ENCODE measurements around the gene LHB.
A peak's percentile ranks its signal among the peaks of the same experiment; 100 is the strongest.

The LHB gene

GRCh38 chr19:49006905-49007304 is 10.0 kb downstream of the LHB start:
- no peak for DNase-seq

GRCh38 chr19:49004964-49005614 is 11.8 kb downstream of the LHB start:
- no peak for DNase-seq

- no peak for DNase-seq
Measured at GRCh38 chr19:49004133-49004532, 12.8 kb downstream of the LHB start.

DNA sequence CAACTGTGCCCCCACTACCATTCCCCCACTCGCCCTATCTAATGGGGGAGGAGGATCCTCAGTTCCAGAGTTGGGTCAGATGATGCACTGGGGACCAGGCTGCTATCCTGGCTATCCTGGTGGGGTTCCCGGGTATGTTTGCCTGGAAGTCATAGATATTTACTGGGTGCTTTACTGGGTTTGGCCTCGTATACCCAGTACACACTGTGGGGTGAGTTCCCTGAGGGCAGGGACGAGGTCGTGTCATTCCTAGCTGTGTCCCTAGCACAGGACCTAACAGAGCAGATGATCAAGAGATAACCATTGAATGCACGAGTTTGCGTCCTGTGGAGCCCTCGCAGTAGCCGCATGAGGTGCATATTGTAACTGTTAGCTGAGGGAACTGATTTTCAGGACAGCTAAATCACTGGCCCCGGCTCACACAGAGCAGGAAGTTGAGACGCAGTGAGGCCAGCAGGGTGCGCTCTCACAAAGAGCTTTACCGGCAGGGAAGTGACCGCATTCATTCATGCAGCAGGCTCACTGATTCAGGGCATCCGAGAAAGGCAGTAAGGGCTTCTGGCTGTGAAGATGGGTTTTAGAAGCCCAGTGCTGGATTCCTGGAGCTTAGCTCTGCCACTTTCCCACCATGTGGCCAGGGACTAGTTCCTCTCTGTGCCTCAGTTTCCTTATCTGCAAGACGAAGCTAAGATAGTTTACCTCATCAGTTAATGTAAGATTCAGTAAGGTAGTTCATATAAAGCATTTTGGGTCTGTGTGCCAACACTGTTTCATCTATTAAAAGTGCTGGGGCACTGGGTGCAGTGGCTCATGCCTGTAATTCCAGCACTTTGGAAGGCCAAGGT is 17.2 kb downstream of the LHB start:
- DNase-seq, result peak; percentile 68

GRCh38 chr19:48997972-48998371 is 18.9 kb downstream of the LHB start:
- DNase-seq, result peak; percentile 51

GRCh38 chr19:48994035-48994386 is 22.9 kb downstream of the LHB start:
- no peak for DNase-seq

GRCh38 chr19:48993175-48994034 is 23.5 kb downstream of the LHB start, which contains the start of the genes GYS1 and RUVBL2:
Gene GYS1 (minus strand): TSS chr19:48993309. CDS start chr19:48993112, 197 bp downstream.
Gene RUVBL2 (plus strand): TSS chr19:48993887. CDS start chr19:48993912, 25 bp downstream.
- DNase-seq, result peak; percentile 98

DNA sequence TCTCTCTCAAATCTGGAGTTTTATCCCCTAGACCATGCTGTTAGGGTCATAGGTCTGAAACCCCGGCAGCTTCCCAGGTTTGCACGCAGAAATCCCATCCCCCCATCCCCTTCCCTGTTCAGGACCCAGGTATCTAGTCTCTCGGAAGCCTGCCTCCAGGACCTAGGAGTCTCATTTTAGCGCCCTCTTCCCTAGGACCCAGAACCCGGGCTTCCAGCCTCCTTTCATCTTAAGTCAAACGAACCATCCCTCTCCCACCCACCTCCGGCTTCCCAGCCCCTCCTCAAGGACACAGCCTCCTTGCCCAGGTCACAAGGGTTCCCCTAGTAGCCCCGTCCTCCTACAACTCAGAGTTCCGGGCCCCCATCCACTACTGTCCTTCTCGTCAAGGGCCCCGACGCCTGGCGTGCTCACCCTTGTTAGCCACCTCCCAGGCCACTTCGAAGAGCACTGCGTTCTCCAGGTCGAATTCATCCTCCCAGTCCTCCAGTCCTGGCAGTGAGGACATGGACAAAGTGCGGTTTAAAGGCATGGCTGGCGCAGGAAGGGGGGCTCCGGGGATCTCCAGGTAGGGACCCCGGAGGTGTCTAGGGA is 24.2 kb downstream of the LHB start:
- no peak for DNase-seq

DNA sequence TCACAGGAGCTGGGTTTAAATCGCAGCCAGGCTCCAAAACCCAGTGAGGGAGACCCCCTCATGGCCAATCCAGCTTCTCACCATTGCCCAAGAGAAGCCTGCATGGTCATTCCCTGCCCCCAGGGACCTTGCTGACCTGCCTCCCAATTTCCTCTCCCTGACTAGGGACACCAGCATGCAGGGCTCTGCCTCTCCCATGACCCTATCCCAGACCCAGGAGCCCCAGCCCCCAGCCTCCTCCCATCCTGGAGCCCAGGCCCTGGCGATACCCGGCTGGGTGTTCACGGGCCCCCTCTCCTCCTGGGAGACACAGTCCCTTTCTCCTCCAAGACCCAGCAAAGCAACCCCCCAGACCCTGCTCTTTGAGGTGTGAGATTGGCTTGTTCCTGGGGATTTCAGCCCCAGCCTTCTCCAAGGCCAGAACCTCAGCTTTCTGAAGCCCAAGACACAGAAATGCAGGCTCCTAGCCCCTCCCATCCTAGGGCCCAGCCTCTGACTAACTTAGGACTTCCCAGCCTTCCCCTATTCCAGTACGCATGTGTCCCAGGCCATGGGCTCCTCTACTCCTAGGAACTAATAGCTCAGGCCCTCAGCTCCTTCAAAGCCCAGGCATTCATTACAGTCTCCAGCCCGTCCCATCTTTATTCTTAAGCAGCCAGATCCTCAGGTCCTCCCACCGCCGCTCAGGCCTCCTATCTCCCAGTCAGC is 24.9 kb downstream of the LHB start:
- no peak for DNase-seq

GRCh38 chr19:48991011-48991609 is 25.8 kb downstream of the LHB start:
- no peak for DNase-seq

- no peak for DNase-seq
Measured at GRCh38 chr19:48990400-48990799, 26.5 kb downstream of the LHB start.

- DNase-seq, result no peak
Measured at GRCh38 chr19:48989701-48990291, 27.1 kb downstream of the LHB start.

DNA sequence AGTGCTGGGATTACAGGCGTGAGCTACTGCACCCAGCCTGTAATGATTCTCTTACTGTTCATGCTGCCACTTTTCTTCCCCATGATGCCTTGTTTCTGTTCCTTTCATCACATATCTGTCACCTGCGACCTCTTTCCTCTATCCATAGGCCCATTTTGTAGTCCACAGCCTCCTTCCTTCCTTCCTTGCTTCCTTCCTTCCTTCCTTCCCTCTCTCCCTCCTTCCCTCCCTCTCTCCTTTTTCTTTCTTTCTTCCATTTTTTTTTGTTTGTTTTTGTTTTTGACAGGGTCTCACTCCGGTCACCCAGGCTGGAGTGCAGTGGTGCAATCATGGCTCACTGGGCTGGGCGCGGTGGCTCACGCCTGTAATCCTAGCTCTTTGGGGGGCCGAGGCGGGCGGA is 28.0 kb downstream of the LHB start:
- no peak for DNase-seq

- no peak for DNase-seq
Measured at GRCh38 chr19:48988286-48988685, 28.6 kb downstream of the LHB start.

GRCh38 chr19:48987323-48987722 is 29.6 kb downstream of the LHB start:
- no peak for DNase-seq

- DNase-seq, result no peak
Measured at GRCh38 chr19:48986211-48986610, 30.7 kb downstream of the LHB start.

- DNase-seq, result no peak
Measured at GRCh38 chr19:48985711-48986110, 31.2 kb downstream of the LHB start.

GRCh38 chr19:48982280-48982679 is 34.6 kb downstream of the LHB start:
- DNase-seq, result no peak

DNA sequence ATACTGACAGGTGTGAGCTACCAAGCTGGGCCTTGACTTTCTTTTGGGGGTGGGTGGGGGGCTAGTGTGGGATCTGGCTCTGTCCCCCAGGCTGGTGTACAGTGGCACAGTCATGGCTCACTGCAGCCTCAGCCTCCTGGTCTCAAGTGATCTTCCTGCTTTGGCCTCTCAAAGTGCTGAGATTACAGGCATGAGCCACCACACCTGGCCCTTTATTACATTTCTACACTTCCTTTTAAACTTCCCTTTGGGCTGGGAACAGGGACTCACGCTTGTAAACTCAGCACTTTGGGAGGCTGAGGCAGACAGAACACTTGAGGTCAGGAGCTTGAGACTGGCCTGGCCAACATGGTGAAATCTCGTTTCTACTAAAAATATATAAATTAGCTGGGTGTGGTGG is 39.8 kb downstream of the LHB start:
- DNase-seq, result no peak

GRCh38 chr19:48975947-48976847 is 40.7 kb downstream of the LHB start:
- peak; percentile 53 for DNase-seq
